Measurements from ENCODE around the gene MYCL. TPM values are rescaled to one million over a fixed set of nuclear protein-coding genes. Genes with fewer than 3 reads are reported as not detected.
"Not testable (repeated sequence)": the region's sequence is repeated elsewhere in the genome, so short reads cannot be mapped to it uniquely, and the experiment has no call there.

Gene MYCL
- total RNA-seq, 2 donors from 2014 or later, result 0.14 to 0.72 TPM

DNA sequence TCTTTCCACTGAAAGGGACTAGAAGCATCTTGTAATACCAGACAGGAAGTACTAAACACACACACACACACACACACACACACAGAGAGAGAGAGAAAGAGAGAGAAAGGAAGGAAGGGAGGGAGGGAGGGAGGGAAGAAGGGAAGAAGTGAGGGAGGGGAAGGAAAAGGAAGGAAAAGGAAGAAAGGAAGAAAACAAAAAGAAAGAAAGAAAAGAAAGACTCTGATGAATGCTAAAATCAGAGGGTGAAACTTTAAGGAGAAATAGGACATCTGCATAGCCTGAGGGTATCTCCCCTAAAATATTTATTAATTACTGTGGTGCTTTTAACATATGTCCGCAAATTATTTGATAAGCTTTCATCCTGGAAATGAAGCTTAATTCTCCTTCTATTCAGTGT lies 29.0 kb downstream of the MYCL start:
- H3K27ac Mint-ChIP-seq, result no peak overlapping the region
- ATAC-seq (no peak), DNase-seq (ENCODE audit: low spot score in 2 of 2) (no peak)
- H3K36me3 Mint-ChIP-seq, result peaks cover 6 to 28% of the 10 kb centered on the region in 2 donors
- no peaks in the 10 kb centered on the region for H3K9me3 Mint-ChIP-seq

DNA sequence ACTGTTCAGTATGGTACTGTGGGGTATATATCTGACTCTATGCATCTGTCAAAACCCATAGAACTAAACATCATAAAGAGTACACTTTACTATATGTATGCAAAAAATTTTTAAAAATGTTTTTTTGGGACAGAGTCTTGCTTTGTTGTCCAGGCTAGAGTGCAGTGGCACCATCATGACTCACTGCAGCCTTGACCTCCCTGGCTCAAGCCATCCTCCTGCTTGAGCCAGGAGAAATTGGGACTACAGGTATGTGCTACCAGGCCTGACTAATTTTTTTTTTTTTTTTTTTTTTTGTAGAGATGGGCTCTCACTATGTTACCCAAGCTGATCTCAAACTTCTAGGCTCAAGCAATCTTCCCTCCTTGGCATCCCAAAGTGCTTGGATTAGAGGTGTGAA lies 29.9 kb downstream of the MYCL start:
- DNase-seq (ENCODE audit: low spot score in 2 of 2) (no peak), ATAC-seq (no peak)
- Mint-ChIP-seq H3K36me3 (peaks cover 6 to 19% of the 10 kb centered on the region in 2 donors), H3K9me3 (no peaks in the 10 kb centered on the region), H3K27ac (no peak overlapping the region)

DNA sequence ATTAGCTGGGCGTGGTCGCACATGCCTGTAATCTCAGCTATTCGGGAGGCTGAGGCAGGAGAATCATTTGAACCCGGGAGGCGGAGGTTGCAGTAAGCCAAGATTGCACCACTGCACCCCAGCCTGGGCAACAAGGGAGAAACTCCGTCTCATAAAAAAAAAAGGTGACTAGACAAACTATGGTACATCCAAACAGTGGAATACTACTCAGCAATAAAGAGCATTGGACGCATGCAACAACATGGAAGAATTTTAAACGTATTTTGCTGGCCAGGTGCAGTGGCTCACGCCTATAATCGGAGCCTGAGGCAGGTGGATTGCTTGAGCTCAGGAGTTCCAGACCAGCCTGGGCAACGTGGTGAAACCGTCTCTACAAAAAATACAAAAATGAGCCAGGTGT lies 30.7 kb downstream of the MYCL start:
- not testable (repeated sequence) for H3K9me3 Mint-ChIP-seq; H3K27ac Mint-ChIP-seq; DNase-seq (ENCODE audit: low spot score in 2 of 2); ATAC-seq
- peaks cover 6 to 17% of the 10 kb centered on the region in 2 donors for H3K36me3 Mint-ChIP-seq

DNA sequence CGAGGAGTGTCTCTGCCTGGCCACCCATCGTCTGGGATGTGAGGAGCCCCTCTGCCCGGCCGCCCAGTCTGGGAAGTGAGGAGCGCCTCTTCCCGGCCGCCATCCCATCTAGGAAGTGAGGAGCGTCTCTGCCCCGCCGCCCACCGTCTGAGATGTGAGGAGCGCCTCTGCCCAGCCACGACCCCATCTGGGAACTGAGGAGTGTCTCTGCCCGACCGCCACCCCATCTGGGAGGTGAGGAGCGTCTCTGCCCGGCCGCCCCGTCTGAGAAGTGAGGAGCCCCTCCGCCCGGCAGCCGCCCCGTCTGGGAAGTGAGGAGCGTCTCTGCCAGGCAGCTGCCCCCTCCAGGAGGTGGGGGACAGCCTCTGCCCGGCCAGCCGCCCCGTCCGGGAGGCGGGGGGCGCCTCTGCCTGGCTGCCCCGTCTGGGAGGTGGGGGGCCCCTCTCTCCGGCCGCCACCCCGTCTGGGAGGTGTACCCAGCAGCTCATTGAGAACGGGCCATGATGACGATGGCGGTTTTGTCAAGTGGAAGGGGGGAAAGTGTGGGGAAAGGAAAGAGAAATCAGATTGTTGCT lies 32.1 kb downstream of the MYCL start:
- not testable (repeated sequence) for H3K27ac Mint-ChIP-seq; H3K9me3 Mint-ChIP-seq; ATAC-seq; DNase-seq (ENCODE audit: low spot score in 2 of 2)
- H3K36me3 Mint-ChIP-seq, result peaks cover 11 to 17% of the 10 kb centered on the region in 2 donors

DNA sequence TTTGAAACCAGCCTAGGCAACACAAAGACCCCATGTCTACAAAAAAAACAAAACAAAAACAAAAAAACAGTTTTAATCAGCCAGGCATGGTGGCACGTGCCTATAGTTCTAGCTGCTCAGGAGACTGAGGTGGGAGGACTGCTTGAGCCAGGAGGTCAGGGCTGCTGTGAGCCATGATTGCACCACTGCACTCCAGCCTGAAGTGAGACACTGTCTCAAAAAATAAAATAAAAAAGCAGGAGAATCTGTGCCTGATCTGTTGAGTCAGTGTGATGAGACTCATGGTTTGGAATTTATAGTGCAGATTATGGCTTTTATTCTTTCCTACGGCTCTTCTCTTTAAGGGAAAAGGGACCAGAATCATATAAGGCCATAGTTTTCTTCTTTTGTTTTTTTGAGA lies 35.0 kb downstream of the MYCL start:
- Mint-ChIP-seq H3K27ac (no peak overlapping the region), H3K9me3 (no peaks in the 10 kb centered on the region), H3K36me3 (peaks cover 17 to 20% of the 10 kb centered on the region in 2 donors)
- DNase-seq (ENCODE audit: low spot score in 2 of 2) (no peak), ATAC-seq (no peak)

DNA sequence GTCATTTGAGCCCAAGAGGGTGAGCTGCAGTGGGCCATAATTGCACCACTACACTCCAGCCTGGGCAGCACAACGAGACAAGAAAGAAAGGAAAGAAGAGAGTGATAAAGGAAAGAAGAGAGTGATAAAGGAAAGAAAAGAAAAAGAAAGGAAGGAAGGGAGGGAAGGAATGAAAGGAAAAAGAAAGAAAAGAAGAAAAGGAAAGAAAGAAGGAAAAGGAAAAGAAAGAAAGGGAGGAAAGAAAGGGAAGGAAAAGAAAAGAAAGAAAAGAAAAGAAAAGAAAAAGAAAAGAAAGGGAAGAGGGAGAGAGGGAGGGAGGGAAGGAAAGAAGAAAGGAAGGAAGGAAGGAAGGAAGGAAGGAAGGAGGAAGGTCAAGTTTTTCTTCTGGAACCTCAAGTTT lies 36.0 kb downstream of the MYCL start:
- Mint-ChIP-seq H3K36me3 (peaks cover 12 to 14% of the 10 kb centered on the region in 2 donors), H3K9me3 (no peaks in the 10 kb centered on the region), H3K27ac (no peak overlapping the region)
- DNase-seq (ENCODE audit: low spot score in 2 of 2) (no peak), ATAC-seq (no peak)

DNA sequence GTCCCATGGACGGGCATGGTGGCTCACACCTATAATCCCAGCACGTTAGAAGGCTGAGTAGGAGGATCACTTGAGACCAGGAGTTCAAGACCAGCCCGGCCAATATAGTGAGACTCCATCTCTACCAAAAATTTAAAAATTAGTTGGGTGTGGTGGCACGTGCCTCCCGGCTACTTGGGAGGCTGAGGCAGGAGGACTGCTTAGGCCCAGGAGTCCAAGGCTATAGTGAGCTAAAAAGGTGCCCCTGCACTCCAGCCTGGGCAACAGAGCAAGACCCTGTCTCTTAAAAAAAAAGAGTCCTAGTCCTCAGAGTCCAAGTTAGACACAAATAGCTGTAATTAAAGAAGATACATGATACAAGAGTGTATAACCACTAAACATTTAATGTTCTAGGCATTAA lies 38.5 kb downstream of the MYCL start:
- Mint-ChIP-seq H3K27ac (no peak overlapping the region), H3K36me3 (peaks cover 7 to 11% of the 10 kb centered on the region in 2 donors), H3K9me3 (no peaks in the 10 kb centered on the region)
- DNase-seq (ENCODE audit: low spot score in 2 of 2) (no peak), ATAC-seq (no peak)

DNA sequence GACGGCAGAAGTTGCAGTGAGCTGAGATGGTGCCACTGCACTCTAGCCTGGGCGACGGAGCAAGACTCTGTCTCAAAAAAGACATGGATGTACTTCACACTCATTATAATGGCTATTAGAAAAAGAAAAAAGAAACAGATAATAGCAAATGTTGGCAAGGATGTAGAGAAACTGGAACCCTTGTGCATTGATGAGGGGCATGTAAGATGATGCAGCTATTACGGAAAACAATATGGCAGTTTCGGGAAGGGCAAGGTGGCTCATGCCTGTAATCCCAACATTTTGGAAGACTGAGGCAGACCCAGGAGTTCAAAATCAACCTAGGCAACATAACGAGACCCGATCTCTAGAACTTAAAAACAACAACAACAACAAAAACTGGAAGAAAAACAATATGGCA lies 40.7 kb downstream of the MYCL start:
- Mint-ChIP-seq H3K36me3 (peaks cover 7 to 11% of the 10 kb centered on the region in 2 donors), H3K9me3 (no peaks in the 10 kb centered on the region), H3K27ac (peak overlapping the region in 1 of 2 donors; percentile 56)
- ATAC-seq (no peak), DNase-seq (ENCODE audit: low spot score in 2 of 2) (no peak)

DNA sequence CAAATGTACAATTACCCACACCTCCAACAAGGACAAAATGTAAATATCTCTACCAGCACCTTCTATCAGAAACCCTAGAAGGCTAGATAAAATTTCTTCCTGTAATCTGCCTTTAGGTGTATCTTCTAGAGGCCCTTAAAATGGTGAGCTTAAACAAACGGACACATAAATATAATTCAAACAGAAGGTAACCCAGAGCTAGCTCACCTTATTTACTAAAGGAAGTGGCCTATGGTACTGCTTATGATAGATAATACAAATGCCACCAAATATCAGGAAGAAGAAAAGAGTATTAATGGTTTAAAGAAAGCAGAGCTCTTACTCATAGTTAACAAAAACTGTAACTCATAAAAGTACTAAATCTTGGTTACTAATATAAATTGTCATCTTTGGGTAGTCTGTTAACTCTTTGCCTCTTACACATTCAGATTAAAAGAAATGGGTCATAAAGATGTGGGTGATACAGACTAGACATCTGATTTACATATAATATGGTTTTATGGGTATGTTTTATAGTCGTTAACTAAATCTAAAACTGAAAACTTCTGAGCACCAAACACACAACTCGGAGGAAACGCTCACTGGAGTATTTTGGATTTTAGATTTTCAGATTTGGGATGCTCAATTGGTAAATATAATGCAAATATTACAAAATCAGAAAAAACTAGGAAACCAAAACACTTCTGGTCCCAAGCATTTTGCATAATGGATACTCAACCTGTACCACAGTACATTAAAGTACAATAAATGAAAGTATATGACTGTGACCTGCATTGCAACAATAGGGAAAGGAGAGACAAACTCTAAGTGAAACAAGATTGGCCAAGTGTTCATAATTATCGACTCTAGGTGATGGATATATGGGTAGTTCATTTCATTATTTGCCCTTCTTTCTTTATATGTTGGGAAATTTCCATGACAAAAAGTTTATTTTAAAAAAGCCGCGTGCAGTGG lies 41.6 kb downstream of the MYCL start:
- H3K9me3 Mint-ChIP-seq, result no peaks in the 10 kb centered on the region
- H3K27ac Mint-ChIP-seq, result no peak overlapping the region
- DNase-seq (ENCODE audit: low spot score in 2 of 2) (no peak), ATAC-seq (peak in 1 of 2 donors; percentile 32)
- H3K36me3 Mint-ChIP-seq, result peaks cover 11 to 15% of the 10 kb centered on the region in 2 donors

DNA sequence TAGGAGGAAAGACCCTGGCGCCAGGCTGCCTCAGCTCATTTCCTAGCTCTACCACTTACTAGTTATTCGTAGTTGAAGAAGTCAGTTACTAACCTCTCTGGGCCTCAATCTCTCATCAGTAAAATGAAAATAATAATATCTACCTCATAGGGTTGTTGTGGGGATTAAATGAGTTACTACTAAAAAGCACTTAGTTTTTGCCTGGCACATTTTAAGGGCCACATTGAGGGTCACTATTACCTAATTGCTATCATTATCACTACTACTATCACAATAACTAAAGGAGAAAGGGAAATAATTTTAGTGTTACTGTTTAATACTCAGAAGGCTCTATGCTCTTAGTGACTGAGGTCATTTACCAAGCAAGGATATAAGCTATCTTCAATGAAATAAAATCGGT lies 43.4 kb downstream of the MYCL start:
- H3K36me3 Mint-ChIP-seq, result peaks cover 6 to 17% of the 10 kb centered on the region in 2 donors
- ATAC-seq, result no peak
- no peaks in the 10 kb centered on the region for H3K9me3 Mint-ChIP-seq

DNA sequence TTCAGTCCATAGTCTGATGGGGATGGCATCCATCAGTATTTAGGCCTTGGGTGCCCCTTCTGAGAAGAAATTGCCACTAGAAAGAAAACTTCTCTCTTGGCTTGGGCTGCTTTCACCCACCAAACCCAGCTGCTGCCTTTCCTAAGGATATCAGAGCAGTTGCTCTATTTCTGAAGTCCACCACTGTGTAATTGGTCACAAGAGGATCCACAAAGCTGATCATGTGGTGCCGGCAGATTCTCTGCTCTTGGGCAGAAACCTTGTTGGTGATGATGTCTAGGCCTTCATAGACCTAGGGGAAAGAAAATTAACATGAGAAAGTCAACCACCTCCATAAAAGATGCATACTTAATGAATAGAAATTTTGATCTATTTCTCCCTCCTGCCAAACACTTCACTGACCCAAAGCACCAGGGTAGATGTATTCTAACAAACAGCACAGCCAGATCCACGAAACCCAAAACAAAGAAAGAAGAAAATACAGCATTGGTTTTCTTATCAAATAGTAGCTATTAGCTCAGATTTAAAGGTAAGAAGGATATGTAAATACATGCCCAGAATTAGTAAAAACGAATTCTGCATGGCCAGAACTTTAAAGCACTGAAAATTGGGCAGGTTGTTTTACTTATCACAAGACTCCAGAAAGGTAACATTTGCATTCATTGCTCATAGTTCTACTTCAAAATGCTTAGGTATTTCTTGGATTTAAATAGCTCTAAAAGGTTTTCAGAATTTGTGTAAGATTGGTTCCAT lies 44.4 kb downstream of the MYCL start:
- no peak for ATAC-seq

More for the DNA sequence above, 43.4 kb downstream of the MYCL start:
- H3K27ac Mint-ChIP-seq, result no peak overlapping the region
- DNase-seq (ENCODE audit: low spot score in 2 of 2), result no peak

DNA sequence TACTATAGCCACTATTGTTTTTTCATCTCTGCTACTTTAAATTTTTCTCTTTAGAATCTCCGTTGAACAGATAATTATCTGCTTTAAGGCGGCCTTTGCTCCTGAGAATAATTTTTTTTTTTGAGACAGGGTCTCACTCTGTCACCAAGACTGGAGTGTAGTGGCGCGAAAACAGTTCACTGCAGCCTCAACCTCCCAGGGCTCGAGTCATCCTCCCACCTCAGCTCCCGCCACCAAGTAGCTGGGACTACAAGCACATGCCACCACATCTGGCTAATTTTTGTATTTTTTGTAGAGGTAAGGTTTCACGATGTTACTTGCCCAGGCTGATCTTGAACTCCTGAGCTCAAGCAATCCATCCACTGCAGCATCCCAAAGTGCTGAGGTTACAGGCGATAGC lies 47.0 kb downstream of the MYCL start:
- Mint-ChIP-seq H3K36me3 (peaks cover 5 to 26% of the 10 kb centered on the region in 2 donors), H3K27ac (peak overlapping the region; percentile 62 to 85), H3K9me3 (no peaks in the 10 kb centered on the region)
- peak in 1 of 2 donors; percentile 18 for DNase-seq (ENCODE audit: low spot score in 2 of 2)
- ATAC-seq, result peak; percentile 73 to 85

More for the DNA sequence above, 44.4 kb downstream of the MYCL start:
- no peak for DNase-seq (ENCODE audit: low spot score in 2 of 2)
- H3K36me3 Mint-ChIP-seq, result peaks cover 5 to 25% of the 10 kb centered on the region in 2 donors
- H3K9me3 Mint-ChIP-seq, result no peaks in the 10 kb centered on the region
- H3K27ac Mint-ChIP-seq, result no peak overlapping the region

DNA sequence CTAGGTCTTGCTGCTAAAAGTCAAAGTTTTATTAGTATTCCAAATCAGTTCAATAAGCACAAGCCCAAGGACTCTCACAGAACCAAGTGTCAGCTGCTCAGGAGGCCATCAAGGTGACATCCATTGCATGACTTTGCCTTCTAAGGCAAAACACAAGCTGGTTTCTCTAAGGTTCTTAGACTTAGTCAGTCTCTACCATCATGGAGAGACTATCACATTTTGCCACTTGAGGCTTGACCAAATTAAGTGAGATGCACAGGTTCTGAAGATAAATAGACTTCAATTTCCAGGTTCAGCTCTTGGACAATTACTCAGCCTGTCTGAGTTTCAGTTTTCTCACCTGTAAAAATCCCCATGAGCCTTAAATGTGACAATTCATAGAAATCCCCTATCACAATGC lies 47.4 kb downstream of the MYCL start:
- peak; percentile 86 to 88 for ATAC-seq
- H3K36me3 Mint-ChIP-seq, result peaks cover 5 to 26% of the 10 kb centered on the region in 2 donors
- DNase-seq (ENCODE audit: low spot score in 2 of 2), result no peak
- H3K9me3 Mint-ChIP-seq, result no peaks in the 10 kb centered on the region
- H3K27ac Mint-ChIP-seq, result peak overlapping the region in 1 of 2 donors; percentile 62

DNA sequence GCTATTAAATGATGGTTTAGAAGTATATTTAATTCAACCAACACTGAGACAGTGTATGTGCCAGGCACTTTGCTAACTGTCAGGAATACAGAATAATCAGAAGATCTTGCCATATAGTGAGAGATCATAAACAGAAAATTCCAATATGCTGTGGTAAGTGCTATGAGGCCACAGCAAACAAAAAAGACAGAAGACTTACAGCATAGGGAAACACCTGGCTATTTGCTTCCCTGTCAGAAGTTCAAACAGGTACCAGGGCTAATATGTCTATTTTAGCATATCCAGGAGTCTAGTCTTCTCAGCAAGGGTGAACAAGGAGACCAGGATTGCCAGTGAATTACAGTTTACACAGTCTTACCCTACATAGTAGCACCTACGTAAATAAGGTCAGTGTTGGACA lies 48.8 kb downstream of the MYCL start:
- H3K9me3 Mint-ChIP-seq, result no peaks in the 10 kb centered on the region
- no peak for DNase-seq (ENCODE audit: low spot score in 2 of 2)
- peaks cover 5 to 27% of the 10 kb centered on the region in 2 donors for H3K36me3 Mint-ChIP-seq
- no peak for ATAC-seq
- no peak overlapping the region for H3K27ac Mint-ChIP-seq

DNA sequence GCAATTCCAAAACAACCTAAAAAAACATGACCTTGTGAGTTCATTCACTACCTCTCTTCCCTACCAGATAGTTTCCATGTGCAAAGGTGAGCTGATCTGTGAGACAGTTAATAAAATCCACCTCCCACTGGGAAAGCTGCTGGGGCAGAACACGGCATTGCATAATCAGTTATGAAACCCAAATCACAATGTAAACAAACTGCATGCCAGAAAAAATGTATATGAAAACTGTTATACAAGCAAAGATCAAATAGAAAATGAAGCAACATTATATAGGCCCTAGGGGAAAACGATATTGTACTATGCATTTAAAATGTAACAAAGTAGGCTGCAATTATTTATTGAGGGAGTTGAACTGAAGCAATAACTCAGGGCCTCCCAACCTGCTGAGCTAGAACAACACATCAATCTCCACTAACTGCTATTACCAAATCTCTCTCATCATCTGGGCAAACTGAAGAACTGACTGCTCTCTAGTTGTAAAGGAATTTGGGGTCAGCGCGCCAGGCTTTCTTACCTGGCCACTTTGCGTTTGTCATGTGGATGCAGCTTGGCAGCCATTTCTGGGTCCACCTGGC lies 49.4 kb downstream of the MYCL start:
- peaks cover 5 to 32% of the 10 kb centered on the region in 2 donors for H3K36me3 Mint-ChIP-seq
- DNase-seq (ENCODE audit: low spot score in 2 of 2), result no peak
- no peak for ATAC-seq

DNA sequence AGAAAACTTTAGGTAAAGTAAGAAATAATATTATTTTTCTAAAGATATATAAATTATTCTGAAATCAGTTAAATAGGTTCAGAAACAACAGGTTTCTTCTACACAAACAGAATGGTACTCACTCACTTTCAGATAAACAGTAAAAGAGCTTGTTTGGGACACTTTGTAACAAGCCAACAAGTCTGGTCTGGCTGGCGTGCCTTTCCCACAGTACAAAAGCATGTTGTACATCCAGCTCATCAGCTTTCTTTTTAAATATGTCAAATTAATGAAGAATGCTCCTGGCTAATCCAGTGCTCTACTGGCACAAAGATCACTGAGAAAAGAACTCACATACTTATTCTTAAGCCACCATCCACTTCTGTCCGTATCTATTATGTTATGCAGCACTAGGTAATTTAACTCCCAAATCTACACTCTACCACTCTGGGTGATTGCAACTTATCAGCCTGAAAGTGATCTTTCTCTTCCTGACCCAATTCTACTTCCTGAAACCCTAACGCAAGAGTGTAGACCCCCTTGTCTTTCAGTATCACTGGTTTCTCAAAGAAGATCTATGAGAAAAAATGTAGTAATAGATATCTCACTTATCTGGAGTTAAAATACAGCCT lies 51.0 kb downstream of the MYCL start:
- ATAC-seq, result no peak
- Mint-ChIP-seq H3K36me3 (peaks cover 5 to 31% of the 10 kb centered on the region in 2 donors), H3K27ac (peak overlapping the region in 1 of 2 donors; percentile 1), H3K9me3 (no peaks in the 10 kb centered on the region)
- DNase-seq (ENCODE audit: low spot score in 2 of 2), result no peak

More for the DNA sequence above, 49.4 kb downstream of the MYCL start:
- Mint-ChIP-seq H3K27ac (no peak overlapping the region), H3K9me3 (no peaks in the 10 kb centered on the region)
